WTC11 (cell line): ENCODE measurements around the gene KCNMA1.

Experiments
- ATF1 ChIP-seq: sonication (generic); formaldehyde crosslinking; IDR thresholded peaks from 2 replicates; pipeline ENCODE4 v1.8.1; 2023; ENCODE audit warnings: mild to moderate bottlenecking, moderate library complexity, missing genetic modification reagents
- ATF3 ChIP-seq: sonication (generic); formaldehyde crosslinking; conservative IDR thresholded peaks from 2 replicates; pipeline ENCODE4 v1.8.1; 2022; ENCODE audit warnings: mild to moderate bottlenecking, missing genetic modification reagents
- E2F1 ChIP-seq: sonication (generic); formaldehyde crosslinking; IDR thresholded peaks from 2 replicates; pipeline ENCODE4 v1.8.0; 2022; ENCODE audit warnings: mild to moderate bottlenecking, missing genetic modification reagents
- MXD4 ChIP-seq: fragments of 250-450 bp; sonication (Bioruptor Pico); IDR thresholded peaks from 2 replicates; pipeline ENCODE4 v1.8.0; 2021; ENCODE audit warnings: mild to moderate bottlenecking, moderate library complexity, borderline replicate concordance
- SMAD3 ChIP-seq: sonication (generic); formaldehyde crosslinking; IDR thresholded peaks from 2 replicates; pipeline ENCODE4 v1.8.0; 2022; ENCODE audit warnings: missing genetic modification reagents, mild to moderate bottlenecking, borderline replicate concordance
- TEAD4 ChIP-seq: sonication (generic); formaldehyde crosslinking; IDR thresholded peaks from 2 replicates; pipeline ENCODE4 v1.8.0; 2022; ENCODE audit warnings: mild to moderate bottlenecking, missing genetic modification reagents
- TF ChIP-seq, protein P1 (sequence below): fragments of 200-600 bp; IDR thresholded peaks from 2 replicates; pipeline ENCODE4 v1.8.0; 2022; ENCODE audit warnings: antibody characterized with exemption
- TF ChIP-seq, protein P2 (sequence below): sonication (generic); formaldehyde crosslinking; IDR thresholded peaks from 2 replicates; pipeline ENCODE4 v1.8.1; 2022; ENCODE audit warnings: low read depth, mild to moderate bottlenecking, moderate library complexity, missing genetic modification reagents, borderline replicate concordance

DNA sequence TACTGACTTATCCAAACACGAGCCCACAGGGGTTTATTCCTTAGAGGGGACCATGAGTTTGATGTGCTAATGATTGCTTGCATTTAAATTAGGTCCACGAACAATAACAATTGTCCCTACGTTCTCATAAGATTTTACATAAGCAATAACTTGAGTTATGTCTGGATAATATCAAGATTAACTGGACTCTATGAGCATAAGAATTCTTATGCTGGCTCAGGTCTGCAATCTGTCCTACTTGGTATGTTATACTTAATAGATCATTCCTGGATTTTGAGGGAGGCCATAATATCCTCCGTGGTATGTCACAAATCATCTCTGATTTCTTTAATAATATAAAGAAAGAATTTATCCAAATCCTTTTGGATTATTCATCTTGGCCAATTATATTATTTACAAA, 552.3 kb downstream of the KCNMA1 start:
- TF ChIP-seq, protein P1, sequence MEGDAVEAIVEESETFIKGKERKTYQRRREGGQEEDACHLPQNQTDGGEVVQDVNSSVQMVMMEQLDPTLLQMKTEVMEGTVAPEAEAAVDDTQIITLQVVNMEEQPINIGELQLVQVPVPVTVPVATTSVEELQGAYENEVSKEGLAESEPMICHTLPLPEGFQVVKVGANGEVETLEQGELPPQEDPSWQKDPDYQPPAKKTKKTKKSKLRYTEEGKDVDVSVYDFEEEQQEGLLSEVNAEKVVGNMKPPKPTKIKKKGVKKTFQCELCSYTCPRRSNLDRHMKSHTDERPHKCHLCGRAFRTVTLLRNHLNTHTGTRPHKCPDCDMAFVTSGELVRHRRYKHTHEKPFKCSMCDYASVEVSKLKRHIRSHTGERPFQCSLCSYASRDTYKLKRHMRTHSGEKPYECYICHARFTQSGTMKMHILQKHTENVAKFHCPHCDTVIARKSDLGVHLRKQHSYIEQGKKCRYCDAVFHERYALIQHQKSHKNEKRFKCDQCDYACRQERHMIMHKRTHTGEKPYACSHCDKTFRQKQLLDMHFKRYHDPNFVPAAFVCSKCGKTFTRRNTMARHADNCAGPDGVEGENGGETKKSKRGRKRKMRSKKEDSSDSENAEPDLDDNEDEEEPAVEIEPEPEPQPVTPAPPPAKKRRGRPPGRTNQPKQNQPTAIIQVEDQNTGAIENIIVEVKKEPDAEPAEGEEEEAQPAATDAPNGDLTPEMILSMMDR, result no peak
- no peak for TF ChIP-seq SMAD3
- no peak for TF ChIP-seq TEAD4 (CRISPR knock-in tag)
- no peak for TF ChIP-seq E2F1
- no peak for TF ChIP-seq MXD4 (CRISPR knock-in tag)
- no peak for TF ChIP-seq ATF3
- TF ChIP-seq ATF1 (CRISPR knock-in tag), result no peak
- TF ChIP-seq, protein P2, sequence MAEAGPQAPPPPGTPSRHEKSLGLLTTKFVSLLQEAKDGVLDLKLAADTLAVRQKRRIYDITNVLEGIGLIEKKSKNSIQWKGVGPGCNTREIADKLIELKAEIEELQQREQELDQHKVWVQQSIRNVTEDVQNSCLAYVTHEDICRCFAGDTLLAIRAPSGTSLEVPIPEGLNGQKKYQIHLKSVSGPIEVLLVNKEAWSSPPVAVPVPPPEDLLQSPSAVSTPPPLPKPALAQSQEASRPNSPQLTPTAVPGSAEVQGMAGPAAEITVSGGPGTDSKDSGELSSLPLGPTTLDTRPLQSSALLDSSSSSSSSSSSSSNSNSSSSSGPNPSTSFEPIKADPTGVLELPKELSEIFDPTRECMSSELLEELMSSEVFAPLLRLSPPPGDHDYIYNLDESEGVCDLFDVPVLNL (CRISPR knock-in tag), result no peak
